Measurements from ENCODE around the gene PDLIM5.

The PDLIM5 gene

GRCh38 chr4:94577136-94577535 lies 125.4 kb downstream of the PDLIM5 start:
- TF ChIP-seq TCF12 (IDR thresholded peaks at IDR 0.05; ENCODE audit: low read depth) (no peak), USF1 (IDR thresholded peaks at IDR 0.05) (no peak), MAX (IDR thresholded peaks at IDR 0.05) (no peak), FOXM1 (IDR thresholded peaks at IDR 0.05; ENCODE audit: borderline replicate concordance, low read depth) (no peak), NFIC (IDR thresholded peaks at IDR 0.05) (no peak), ZBTB7A (IDR thresholded peaks at IDR 0.05; ENCODE audit: low read depth) (no peak), TEAD4 (IDR thresholded peaks at IDR 0.05) (no peak), TAF1 (IDR thresholded peaks at IDR 0.05; ENCODE audit: low read depth) (no peak), REST (IDR thresholded peaks at IDR 0.05; ENCODE audit: low read depth) (no peak), RAD21 (IDR thresholded peaks at IDR 0.05; ENCODE audit: low read depth) (no peak), CREB1 (IDR thresholded peaks at IDR 0.05; ENCODE audit: low read depth) (no peak), EP300 (IDR thresholded peaks at IDR 0.05; ENCODE audit: borderline replicate concordance) (no peak), EGR1 (IDR thresholded peaks at IDR 0.05) (no peak), YY1 (IDR thresholded peaks at IDR 0.05; ENCODE audit: low read depth) (no peak), CEBPB (IDR thresholded peaks at IDR 0.05) (no peak)

- no peak for TF ChIP-seq EGR1 (IDR thresholded peaks at IDR 0.05)
- TF ChIP-seq NFIC (IDR thresholded peaks at IDR 0.05), result no peak
- no peak for TF ChIP-seq TAF1 (IDR thresholded peaks at IDR 0.05; ENCODE audit: low read depth)
- no peak for TF ChIP-seq TCF12 (IDR thresholded peaks at IDR 0.05; ENCODE audit: low read depth)
- no peak for TF ChIP-seq EP300 (IDR thresholded peaks at IDR 0.05; ENCODE audit: borderline replicate concordance)
- TF ChIP-seq ZBTB7A (IDR thresholded peaks at IDR 0.05; ENCODE audit: low read depth), result no peak
- no peak for TF ChIP-seq CREB1 (IDR thresholded peaks at IDR 0.05; ENCODE audit: low read depth)
- TF ChIP-seq TEAD4 (IDR thresholded peaks at IDR 0.05), result no peak
- TF ChIP-seq YY1 (IDR thresholded peaks at IDR 0.05; ENCODE audit: low read depth), result no peak
- no peak for TF ChIP-seq USF1 (IDR thresholded peaks at IDR 0.05)
- TF ChIP-seq MAX (IDR thresholded peaks at IDR 0.05), result no peak
- TF ChIP-seq FOXM1 (IDR thresholded peaks at IDR 0.05; ENCODE audit: borderline replicate concordance, low read depth), result no peak
Measured at GRCh38 chr4:94578195-94578594, 126.5 kb downstream of the PDLIM5 start.

- TF ChIP-seq TAF1 (IDR thresholded peaks at IDR 0.05; ENCODE audit: low read depth), result no peak
- no peak for TF ChIP-seq CREB1 (IDR thresholded peaks at IDR 0.05; ENCODE audit: low read depth)
- no peak for TF ChIP-seq MAX (IDR thresholded peaks at IDR 0.05)
- no peak for TF ChIP-seq NFIC (IDR thresholded peaks at IDR 0.05)
- TF ChIP-seq ZBTB7A (IDR thresholded peaks at IDR 0.05; ENCODE audit: low read depth), result no peak
- no peak for TF ChIP-seq CEBPB (IDR thresholded peaks at IDR 0.05)
- no peak for TF ChIP-seq USF1 (IDR thresholded peaks at IDR 0.05)
- no peak for TF ChIP-seq TCF12 (IDR thresholded peaks at IDR 0.05; ENCODE audit: low read depth)
Measured at GRCh38 chr4:94581766-94582165, 130.0 kb downstream of the PDLIM5 start.

- TF ChIP-seq EGR1 (IDR thresholded peaks at IDR 0.05) (no peak), TCF12 (IDR thresholded peaks at IDR 0.05; ENCODE audit: low read depth) (no peak), CREB1 (IDR thresholded peaks at IDR 0.05; ENCODE audit: low read depth) (no peak), NFIC (IDR thresholded peaks at IDR 0.05) (no peak), CEBPB (IDR thresholded peaks at IDR 0.05) (no peak), MAX (IDR thresholded peaks at IDR 0.05) (no peak), EP300 (IDR thresholded peaks at IDR 0.05; ENCODE audit: borderline replicate concordance) (no peak), TAF1 (IDR thresholded peaks at IDR 0.05; ENCODE audit: low read depth) (no peak), USF1 (IDR thresholded peaks at IDR 0.05) (no peak)
Measured at GRCh38 chr4:94582517-94582916, 130.8 kb downstream of the PDLIM5 start.

- TF ChIP-seq CEBPB (IDR thresholded peaks at IDR 0.05), result no peak
- TF ChIP-seq TAF1 (IDR thresholded peaks at IDR 0.05; ENCODE audit: low read depth), result no peak
- TF ChIP-seq FOXM1 (IDR thresholded peaks at IDR 0.05; ENCODE audit: borderline replicate concordance, low read depth), result no peak
- TF ChIP-seq USF1 (IDR thresholded peaks at IDR 0.05), result no peak
- no peak for TF ChIP-seq RAD21 (IDR thresholded peaks at IDR 0.05; ENCODE audit: low read depth)
- TF ChIP-seq YY1 (IDR thresholded peaks at IDR 0.05; ENCODE audit: low read depth), result no peak
- TF ChIP-seq REST (IDR thresholded peaks at IDR 0.05; ENCODE audit: low read depth), result no peak
- TF ChIP-seq MAX (IDR thresholded peaks at IDR 0.05), result no peak
- TF ChIP-seq CREB1 (IDR thresholded peaks at IDR 0.05; ENCODE audit: low read depth), result no peak
- no peak for TF ChIP-seq EP300 (IDR thresholded peaks at IDR 0.05; ENCODE audit: borderline replicate concordance)
- no peak for TF ChIP-seq ZBTB7A (IDR thresholded peaks at IDR 0.05; ENCODE audit: low read depth)
- TF ChIP-seq TEAD4 (IDR thresholded peaks at IDR 0.05), result no peak
- no peak for TF ChIP-seq NFIC (IDR thresholded peaks at IDR 0.05)
- TF ChIP-seq TCF12 (IDR thresholded peaks at IDR 0.05; ENCODE audit: low read depth), result no peak
- TF ChIP-seq EGR1 (IDR thresholded peaks at IDR 0.05), result no peak
Measured at GRCh38 chr4:94583914-94584641, 132.3 kb downstream of the PDLIM5 start.
